ENCODE results near the gene GYPB.
"Not testable (repeated sequence)": the region's sequence is repeated elsewhere in the genome, so short reads cannot be mapped to it uniquely, and the experiment has no call there.

DNA sequence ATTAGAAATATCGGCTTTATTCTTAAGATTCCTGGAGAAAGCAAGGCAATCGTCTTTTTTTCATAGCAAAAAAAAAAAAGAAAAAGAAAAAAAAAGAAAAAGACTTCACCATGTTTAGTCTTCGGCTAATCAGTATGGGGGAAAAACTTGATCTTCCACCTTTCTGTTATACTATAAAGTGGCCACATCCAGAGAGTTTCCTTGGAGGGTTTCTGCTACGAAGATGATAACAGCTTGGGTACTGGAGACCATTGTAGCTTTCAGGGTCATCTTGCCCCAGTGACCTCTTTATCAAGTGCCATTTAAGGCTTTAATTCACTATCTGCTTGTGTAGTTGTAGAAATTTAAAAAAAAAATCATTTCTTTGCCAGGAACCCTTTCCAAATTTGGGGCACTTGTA, 1.9 kb downstream of the GYPB start:
- TF ChIP-seq, protein P1, sequence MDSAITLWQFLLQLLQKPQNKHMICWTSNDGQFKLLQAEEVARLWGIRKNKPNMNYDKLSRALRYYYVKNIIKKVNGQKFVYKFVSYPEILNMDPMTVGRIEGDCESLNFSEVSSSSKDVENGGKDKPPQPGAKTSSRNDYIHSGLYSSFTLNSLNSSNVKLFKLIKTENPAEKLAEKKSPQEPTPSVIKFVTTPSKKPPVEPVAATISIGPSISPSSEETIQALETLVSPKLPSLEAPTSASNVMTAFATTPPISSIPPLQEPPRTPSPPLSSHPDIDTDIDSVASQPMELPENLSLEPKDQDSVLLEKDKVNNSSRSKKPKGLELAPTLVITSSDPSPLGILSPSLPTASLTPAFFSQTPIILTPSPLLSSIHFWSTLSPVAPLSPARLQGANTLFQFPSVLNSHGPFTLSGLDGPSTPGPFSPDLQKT (IDR thresholded peaks at IDR 0.05; ENCODE audit: borderline replicate concordance, low read depth, low read length) = not testable (repeated sequence)
- TF ChIP-seq PRDM1 (tag by site-specific recombination; IDR thresholded peaks at IDR 0.05); ZNF138 (tag by site-specific recombination; IDR thresholded peaks at IDR 0.05; ENCODE audit: borderline replicate concordance); ZNF610 (tag by site-specific recombination; IDR thresholded peaks at IDR 0.05; ENCODE audit: borderline replicate concordance); ZNF580 (tag by site-specific recombination; IDR thresholded peaks at IDR 0.05); CTCF (tag by site-specific recombination; IDR thresholded peaks at IDR 0.05); ZNF677 (tag by site-specific recombination; IDR thresholded peaks at IDR 0.05); KLF16 (tag by site-specific recombination; IDR thresholded peaks at IDR 0.05); PBX3 (CRISPR knock-in tag; IDR thresholded peaks at IDR 0.05); ZFP37 (tag by site-specific recombination; IDR thresholded peaks at IDR 0.05): not testable (repeated sequence)
